Stimulated activated CD8-positive, alpha-beta memory T cell treated with anti-CD3 and anti-CD28 coated beads, Interleukin-4, amount 100 ng/mL, for 4 hours (primary cell): Measurements from ENCODE around the gene BPIFB4.
"Not testable (repeated sequence)": the region's sequence is repeated elsewhere in the genome, so short reads cannot be mapped to it uniquely, and the experiment has no call there.

Experiments used
- DNase-seq, 2 donors: peaks; one replicate each; pipeline ENCODE4 v3.0.0-alpha.2; 2020; ENCODE audit warnings: low read depth in 2 of 2, low spot score in 1 of 2

BPIFB4 gene

DNA sequence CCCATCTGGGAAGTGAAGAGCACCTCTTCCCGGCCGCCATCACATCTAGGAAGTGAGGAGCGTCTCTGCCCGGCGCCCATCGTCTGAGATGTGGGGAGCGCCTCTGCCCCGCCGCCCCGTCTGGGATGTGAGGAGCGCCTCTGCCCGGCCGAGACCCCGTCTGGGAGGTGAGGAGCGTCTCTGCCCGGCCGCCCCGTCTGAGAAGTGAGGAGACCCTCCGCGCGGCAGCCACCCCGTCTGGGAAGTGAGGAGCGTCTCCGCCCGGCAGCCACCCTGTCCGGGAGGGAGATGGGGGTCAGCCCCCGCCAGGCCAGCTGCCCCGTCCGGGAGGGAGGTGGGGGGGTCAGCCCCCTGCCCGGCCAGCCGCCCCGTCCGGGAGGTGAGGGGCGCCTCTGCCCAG lies 36.1 kb downstream of the BPIFB4 start:
- DNase-seq: not testable (repeated sequence)

DNA sequence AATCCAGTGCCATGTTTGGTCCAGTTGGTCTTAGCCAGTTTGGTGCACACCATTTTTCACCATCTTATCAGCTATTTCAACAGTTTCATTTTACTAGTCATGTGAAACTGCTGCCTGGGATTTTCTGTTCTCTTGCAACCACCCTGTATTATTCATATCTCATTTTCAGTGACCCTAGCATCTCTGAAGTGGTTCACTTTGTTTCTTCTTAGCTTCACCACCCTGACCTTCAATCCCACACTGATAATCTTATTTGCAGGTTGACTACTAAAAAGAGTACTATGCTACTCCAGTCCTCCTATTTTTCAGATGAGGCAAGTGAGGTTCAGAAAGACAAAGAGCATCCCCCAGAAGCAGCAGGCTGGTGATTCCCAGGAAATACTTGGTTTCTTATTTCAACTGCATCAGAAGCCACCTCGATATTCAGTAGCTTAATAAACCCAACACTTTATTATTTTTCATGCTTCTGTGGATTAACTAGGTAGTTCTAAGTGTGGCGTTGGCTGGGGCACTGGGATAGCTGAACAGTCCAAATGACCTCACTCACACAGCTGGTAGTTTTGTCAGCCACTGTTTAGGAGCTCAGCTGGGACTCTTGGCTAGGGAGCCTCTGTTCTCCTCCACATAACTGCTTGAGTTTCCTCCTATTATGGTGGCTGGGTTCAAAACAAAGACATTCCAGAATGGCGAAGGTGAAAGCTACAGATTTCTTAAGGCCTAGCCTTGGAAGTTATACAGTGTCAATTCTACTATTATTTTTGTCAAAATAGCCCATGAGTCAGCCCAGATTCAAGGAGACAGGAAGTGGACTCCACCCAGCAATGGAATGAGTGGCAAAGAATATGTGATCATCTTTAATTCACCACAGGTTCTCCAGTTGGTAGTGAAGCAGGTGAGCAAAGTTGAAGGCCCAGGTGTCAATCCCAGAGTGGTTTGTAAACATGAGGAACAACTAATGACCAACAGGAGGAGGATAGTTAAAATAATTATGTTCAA lies 40.6 kb downstream of the BPIFB4 start:
- DNase-seq: no peak

DNA sequence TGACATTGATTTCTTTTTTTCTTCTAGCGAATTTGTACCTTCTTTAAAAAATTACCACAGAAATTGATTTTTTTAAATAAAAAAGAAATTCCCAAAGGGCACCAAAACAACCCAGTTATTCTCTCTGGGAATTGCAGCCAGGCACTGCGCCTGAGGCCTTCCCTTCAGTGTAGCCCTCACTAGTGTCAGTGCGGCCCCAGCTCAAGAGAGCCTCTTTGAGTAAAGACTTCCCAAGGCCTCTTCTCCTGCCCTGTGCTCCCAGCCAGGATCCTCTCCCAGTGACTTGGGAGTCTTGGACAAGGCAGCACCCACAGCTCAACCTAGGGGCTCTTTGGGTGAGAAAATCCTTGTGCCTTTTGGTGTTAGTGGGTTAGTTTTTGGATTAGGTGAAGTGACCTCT lies 41.5 kb downstream of the BPIFB4 start:
- no peak for DNase-seq

DNA sequence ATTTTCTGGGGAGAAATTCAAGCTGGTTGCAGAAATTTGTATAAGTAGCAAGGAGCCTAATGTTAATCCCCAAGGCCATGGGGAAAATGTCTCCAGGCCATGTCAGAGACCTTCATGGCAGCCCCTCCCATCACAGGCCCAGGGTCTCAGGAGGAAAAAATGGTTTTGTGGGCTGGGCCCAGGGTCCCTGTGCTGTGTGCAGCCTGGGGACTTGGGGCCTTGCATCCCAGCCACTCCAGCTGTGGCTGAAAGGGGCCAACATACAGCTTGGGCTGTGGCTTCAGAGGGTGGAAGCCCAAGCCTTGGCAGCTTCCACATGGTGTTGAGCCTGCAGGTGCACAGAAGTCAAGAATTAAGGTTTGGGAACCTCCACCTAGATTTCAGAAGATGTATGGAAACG lies 42.9 kb downstream of the BPIFB4 start:
- not testable (repeated sequence) for DNase-seq

DNA sequence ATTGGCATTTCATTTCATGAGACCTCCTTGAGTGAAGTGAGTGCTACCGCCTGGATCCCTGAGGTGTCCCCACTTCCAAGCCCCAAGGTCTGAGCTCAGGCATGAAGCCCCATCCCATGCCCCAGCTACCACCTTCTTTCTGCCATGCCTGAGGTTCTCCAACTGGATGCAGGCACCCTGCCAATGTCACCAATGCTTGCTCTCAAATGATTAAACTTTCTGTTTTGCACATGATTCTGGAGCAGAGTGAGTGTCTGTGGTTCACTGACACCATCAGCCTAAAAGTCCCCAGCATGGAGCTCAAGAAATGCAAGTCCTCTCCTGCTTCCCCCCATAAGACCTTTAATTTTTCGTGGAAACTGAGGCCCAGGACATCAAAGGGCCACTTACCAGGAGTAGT lies 44.8 kb downstream of the BPIFB4 start:
- no peak for DNase-seq

DNA sequence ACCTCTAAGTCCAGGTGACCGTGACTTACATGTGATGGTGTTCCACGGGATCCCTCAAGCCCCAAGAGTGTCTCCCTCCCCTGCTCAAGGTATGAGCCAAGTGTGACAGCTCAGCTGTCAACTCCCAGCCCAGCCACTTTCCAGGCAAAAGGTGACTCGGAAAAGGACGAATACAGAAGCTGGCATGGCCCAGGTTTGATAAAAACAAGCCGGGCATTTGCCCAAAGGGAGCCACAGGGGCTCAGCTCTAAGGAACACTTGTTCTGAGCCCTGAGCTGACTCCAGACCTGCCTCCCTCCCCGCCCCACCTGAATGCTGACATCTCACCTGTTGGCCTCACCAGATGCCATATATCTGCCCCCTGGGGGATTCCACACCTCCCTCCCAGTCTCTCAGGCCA lies 45.6 kb downstream of the BPIFB4 start:
- no peak for DNase-seq

DNA sequence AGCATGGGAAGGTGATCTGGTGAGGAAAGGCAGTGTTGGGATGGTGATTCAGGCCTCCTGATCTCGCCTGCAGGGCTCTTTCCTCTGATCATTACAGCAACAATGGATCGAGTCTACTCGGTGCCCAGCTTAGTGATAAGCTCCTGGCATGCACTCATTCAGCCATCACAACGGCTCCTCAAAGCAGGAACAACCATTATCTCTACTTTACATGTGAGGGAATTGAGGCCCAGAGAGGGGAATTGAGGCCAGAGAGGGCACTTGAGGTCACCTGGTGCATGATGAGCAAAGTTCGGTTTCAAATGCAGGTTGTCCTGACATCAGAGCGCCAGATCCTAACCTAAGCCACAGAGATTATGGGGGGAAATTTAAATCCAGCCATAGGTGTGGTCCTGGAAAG lies 46.5 kb downstream of the BPIFB4 start:
- no peak for DNase-seq

DNA sequence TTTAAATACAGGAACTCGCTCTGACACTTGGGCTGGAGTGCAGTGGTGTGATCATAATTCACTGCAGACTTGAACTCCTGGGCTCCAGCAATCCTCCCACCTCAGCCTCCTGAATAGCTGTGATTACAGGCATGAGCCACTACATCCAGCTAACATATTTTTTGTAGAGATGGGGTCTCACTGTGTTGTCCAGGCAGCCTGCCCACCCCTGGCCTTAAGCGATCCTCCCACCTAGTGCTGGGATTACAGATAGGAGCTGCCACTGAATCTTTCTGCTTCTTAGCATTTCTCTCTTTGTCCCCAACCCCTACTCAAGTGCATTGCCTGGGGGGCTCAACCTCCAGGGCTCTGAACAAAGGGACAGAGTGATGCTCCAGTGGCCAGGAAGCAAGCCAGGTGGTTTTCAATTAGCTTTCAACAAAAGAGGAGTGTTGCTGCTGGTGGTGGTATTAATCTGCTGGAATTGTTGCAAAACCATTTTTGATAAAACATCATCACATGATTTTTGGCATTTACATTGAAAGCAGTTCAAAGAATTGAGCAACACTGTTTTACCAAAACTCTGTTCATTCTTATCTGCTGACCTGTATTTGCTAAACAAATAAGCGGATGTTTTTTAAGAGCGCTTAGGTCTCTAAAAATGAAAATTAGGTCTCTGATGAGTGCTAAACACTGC lies 48.1 kb downstream of the BPIFB4 start:
- no peak for DNase-seq

DNA sequence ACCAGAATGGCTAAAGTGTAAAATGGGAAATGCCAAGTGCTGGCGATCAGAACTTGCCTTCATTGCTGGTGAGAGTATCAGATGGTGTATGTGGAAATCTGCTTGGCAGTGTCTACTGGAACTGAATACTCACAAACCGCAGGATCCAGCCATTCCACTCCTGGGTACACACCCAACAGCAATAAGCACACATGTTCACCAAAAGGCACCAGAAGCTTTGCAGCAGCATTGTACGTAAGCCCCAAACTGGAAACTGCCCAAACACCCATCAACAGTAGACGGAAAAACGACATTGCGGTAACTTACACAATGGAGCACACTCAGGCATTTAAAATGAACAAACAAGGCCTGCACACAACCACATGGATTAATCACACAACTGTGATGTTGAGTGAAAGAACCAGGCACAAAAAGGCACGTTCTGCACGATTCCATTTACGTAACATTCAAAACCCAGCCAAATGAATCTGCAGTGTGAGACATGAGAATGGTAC lies 51.2 kb downstream of the BPIFB4 start:
- DNase-seq: no peak

DNA sequence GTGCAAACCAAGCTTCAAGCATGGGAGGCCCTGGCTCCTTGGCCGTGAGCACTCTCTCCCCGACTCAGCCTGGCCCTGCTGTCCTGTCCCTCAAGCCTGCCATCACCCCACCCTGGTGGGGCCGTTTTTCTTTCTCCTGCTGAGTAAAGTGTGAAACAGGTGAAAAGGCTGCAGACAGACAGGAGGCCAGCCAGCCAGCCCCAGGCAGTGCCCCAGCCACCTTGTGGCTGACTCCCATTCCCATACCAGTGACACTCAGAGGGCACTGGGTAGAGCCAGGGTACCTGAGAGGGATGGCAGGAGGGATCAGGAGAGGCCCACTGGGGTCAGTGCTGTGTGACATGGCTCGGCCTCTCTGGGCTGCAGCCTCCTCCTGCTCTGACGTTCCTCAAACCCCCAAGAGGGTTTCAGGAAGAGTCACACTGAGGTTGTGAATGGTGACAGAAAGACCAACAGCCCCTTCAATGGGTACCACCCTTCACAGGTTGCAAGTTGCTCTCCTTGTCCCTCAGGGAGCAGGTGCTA lies 52.6 kb downstream of the BPIFB4 start:
- no peak for DNase-seq

DNA sequence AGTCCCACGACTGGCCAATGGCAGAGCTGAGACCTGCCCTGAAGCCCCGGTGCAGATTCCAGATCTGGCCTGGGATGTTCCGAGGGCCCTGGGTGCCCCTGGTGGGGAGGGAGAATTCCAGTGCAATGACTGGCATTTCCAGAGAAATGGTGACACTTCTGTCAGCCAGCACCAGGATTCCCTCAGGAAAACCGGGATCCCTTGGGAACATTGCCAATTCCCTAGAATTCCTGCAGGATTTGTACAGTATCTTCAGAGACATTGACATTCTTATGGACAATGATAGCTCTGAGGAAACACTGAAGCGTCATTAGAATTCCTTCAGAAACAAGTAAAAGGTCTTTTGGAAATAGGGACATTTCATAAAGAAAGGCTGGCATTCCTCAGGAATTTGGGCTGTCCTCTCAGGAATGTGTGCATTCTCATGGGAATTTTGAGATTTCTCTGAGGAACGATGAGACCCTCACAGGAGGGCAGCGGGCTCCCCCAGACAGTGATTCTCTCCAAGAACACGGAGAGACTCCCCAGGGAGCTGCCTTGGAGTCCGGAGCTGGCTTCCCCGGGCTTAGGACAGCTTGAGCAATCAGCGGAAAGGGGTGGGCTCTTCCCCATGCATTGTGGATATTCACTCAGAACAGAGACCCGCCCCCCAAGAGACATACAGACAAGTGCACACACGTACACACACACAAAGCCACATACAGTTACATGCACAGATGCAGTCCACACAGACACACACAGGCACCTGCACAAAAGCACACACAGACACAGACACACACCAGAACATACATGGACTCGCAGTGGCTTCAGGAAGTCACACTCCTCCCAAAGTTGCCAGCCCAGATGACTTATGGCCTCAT lies 53.3 kb downstream of the BPIFB4 start:
- DNase-seq: no peak

DNA sequence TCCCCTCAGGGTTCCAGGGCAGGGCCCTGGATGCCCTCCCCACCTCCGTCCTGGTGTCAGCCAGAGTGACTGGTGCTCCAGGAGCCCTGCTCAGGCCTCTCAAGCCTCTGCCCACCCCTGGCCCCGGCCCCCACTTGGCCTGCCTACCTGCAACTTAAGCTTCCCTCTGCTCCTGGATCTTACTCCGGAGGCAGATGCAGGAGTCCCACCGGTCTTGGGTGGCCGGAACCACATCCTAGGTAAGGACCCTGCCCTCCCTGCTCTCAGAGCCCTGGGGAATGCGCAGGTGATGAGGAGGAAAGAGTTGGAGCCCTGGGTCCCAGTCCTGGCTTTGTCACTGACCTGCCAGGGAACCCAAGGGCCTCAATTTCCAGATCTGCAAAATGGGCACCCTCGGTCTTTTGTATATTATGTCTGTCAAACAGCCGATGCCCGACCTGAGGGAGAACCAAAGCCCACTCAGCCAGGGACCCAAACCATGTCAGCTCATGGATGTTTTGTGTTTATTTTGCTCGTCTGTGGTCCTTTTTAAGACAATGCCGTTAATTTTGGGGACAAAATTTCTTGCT lies 54.0 kb downstream of the BPIFB4 start:
- no peak for DNase-seq

DNA sequence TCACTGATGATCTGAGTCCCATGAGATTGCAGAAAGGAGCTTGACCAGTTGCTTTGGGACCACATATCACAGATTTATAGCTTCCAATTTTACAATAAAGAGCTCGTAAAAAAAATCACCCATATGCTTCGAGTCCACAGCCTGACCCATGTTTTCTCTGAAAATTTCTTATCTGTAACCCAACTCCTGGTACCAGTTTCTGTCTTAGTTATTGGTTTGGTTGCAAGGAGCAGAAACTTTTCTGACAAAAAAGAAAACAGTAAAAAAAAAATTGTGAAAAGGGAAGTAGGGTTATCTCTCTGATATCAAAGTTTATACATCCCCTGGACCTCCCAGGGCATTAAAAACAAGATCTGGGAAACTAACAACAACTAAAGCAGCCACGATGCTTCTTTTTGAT lies 57.8 kb downstream of the BPIFB4 start:
- no peak for DNase-seq

DNA sequence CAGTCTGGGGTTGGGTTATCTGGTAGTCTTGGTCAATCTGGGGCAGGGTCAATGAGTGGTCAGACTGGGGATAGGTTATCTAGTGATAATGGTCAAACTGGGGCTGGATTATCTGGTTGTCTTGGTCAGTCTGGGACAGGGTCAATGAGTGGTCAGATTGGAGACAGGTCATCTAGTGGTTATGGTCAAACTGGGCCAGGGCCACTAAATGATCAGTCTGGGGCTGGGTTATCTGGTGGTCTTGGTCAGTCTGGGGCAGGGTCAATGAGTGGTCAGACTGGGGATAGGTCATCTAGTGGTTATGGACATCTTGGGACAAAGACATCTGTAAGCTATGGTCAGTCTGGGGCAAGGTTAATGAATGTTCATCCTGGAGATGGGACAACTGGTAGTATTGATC lies 60.0 kb downstream of the BPIFB4 start:
- no peak for DNase-seq

DNA sequence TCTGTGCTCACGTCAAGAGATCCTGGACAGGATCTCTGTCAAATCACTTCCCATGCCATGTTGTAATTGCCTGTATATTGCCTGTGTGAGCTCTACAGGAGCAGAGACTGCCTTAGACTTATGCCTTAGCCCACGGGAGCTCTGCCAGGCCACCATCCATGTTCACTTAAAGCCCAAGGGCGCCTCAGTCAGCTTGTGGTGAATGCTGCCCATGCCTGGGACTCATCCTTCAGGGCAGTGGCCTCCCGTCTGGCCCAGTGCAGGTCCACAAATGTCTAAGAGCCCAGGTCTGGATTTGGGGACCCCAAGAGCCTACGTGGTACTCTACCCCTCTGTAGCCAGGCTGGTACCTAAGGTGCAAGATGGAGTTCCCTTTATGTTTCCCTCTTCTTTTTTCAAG lies 66.1 kb downstream of the BPIFB4 start:
- no peak for DNase-seq

DNA sequence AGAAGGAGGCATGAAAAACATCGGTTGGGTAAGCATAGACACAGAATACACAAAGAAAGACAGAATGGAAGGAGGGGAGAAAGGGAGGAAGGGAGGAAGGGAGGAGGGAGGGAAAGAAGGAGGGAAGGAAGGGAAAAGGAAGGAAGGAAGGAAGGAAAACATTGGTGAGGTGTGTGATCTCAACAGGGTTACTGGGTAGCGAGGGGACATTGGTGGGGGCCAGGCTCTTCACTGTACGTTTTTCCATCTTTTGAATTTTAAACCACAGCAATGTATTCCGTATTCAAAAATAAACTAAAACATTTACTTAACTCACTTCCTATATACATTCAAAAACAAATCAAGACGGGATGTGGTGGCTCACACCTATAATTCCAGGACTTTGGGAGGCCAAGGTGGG lies 67.9 kb downstream of the BPIFB4 start:
- DNase-seq: no peak

DNA sequence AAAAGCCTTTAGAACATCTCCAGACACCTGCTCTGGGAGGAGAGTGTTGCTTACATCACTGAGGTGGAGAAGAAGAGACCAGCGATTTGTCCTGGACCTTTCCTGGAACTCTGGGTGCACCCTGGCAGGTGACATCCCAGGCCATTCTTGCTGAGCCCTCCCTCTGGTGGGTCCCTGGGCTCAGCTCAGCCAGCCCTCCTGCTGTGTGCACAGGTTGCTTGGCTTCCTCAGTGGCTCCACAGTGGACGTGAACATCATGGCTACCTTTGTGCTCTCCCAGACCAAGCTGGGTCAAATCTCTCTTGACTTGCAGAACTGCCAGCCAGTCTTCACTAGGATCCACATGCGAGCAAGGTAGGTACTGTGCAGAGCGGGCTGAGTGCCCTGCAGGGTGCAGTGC lies 68.6 kb downstream of the BPIFB4 start:
- no peak for DNase-seq

DNA sequence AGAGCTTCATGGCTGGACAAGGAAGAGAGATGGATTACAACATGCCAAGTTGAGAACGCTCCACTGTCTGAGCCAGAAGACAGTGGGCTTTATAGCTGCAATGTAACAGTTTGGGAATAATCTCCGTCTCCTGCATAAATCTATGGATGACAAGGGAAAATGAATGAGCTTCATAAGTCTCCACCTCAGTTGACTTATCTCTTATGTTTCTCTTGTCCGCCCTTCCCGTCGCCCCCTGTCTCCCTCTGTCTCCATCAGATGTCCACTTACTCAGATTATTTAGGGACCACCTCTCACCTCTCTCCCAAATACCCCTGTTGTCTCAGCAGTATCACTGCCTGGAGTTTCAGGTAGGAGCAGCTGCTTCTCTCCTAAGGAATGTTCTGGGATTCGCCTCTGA lies 74.8 kb downstream of the BPIFB4 start:
- no peak for DNase-seq

DNA sequence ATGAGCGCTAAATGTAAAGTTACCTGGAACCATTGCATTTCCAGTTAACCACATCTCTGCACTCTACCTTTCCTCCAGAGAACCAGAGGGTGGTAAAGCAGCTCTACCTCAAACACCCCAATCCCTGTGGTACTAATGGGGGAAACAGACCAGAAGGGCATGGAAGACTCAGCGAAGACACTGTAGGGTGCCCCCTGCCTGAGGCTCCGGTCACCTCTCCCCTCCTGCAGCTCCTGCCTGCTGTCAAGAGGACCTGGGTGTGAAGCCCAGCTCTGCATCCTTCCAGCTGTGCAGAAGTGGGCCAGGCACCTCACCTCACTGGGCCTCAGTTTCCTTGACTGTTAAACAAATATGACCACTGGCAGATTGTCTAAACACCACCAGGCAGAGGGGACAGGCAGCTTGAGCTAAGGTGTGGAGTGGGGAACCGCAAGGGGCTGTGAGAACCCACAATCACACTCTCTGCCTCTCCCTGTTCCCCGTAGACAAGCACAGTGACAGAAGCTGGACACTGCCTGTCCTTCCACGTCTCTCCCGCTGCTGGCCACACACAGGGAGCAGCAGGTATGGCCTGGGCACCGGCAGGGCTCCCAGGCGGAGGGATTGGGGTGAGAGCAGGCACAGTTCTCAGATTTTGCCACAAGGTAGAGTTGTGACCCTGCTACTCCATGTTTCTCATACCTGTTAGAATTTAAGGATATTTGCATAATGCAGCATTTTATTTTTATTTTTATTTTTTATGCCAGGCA lies 79.4 kb downstream of the BPIFB4 start:
- no peak for DNase-seq

DNA sequence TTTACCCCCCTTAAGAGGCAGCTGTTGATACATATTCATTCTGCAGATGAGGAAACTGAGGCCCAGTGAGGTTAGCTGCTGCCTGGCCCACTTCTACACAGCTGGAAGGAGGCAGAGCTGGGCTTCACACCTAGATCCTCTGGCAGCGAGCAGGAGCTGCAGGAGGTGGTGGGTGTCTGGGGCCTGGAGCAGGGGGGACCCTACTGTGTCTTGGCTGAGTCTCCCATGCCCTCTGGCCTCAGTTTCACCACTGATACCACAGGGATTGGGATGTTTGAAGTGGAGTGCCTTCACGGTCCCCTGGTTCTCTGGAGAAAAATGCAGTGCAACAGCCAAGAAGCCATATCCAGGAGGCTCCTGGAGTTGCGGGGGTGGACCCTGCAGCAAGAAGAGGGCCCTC lies 80.3 kb downstream of the BPIFB4 start:
- no peak for DNase-seq
